RWPE2 (cell line): ENCODE data around the gene MMP17.

Source experiments
- ATAC-seq: fragments of 200-7000 bp; cut with Tn5 transposase; 3 replicates; pipeline ENCODE4 v1.9.1; 2021; ENCODE audit warnings: low read depth
- DNase-seq: peaks from one replicate; pipeline ENCODE4 v3.0.0-alpha.2; 2020; ENCODE audit warnings: low spot score
- H3K27ac ChIP-seq: fragments of 450-650 bp; 2 replicates; pipeline ENCODE4 v1.5.1; 2017; ENCODE audit warnings: mild to moderate bottlenecking; ENCODE audit not compliant: poor library complexity, severe bottlenecking
- H3K27me3 ChIP-seq: fragments of 250-450 bp; sonication (Bioruptor Pico); 2 replicates; pipeline ENCODE4 v1.5.1; 2021; ENCODE audit warnings: mild to moderate bottlenecking, moderate library complexity; ENCODE audit not compliant: insufficient read depth, poor library complexity, severe bottlenecking
- H3K36me3 ChIP-seq: fragments of 250-450 bp; sonication (Bioruptor Pico); 2 replicates; pipeline ENCODE4 v1.5.1; 2020; ENCODE audit warnings: low read depth, mild to moderate bottlenecking, moderate library complexity
- H3K4me1 ChIP-seq: fragments of 250-450 bp; sonication (Bioruptor Pico); 2 replicates; pipeline ENCODE4 v1.5.1; 2021; ENCODE audit warnings: mild to moderate bottlenecking, moderate library complexity; ENCODE audit not compliant: insufficient read depth, poor library complexity, severe bottlenecking
- H3K4me3 ChIP-seq: fragments of 250-450 bp; sonication (Bioruptor Pico); 2 replicates; pipeline ENCODE4 v1.5.1; 2021; ENCODE audit warnings: mild to moderate bottlenecking, moderate library complexity; ENCODE audit not compliant: severe bottlenecking
- H3K9me3 ChIP-seq: fragments of 250-450 bp; sonication (Bioruptor Pico); 2 replicates; pipeline ENCODE4 v1.5.1; 2021; ENCODE audit warnings: mild to moderate bottlenecking, moderate library complexity; ENCODE audit not compliant: severe bottlenecking
- TF ChIP-seq, protein P1 (sequence below): fragments of 450-650 bp; IDR thresholded peaks from one replicate; pipeline ENCODE4 v1.5.1; 2017; ENCODE audit warnings: mild to moderate bottlenecking, moderate library complexity; ENCODE audit not compliant: poor library complexity, severe bottlenecking

Gene MMP17

DNA sequence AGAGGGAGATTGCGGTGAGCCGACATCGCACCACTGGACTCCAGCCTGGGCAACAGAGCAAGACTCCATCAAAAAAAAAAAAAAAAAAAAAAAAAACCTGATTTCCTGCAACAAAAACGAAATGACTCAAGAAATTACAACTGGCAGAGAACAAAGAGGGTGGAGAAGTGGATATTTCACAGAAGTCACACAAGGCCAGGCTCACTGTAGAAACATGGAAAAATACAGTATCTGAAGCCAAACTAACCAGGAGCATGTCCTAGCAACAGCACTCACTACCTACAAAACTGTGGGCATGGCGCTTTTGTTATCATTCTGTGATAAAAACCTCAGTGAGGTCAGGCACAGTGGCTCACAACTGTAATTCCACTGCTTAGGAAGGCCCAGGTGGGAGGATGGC lies 11.7 kb upstream of the MMP17 start:
- H3K27me3 ChIP-seq = no peaks in the 10 kb centered on the region
- no peaks in the 10 kb centered on the region for H3K36me3 ChIP-seq
- TF ChIP-seq, protein P1, sequence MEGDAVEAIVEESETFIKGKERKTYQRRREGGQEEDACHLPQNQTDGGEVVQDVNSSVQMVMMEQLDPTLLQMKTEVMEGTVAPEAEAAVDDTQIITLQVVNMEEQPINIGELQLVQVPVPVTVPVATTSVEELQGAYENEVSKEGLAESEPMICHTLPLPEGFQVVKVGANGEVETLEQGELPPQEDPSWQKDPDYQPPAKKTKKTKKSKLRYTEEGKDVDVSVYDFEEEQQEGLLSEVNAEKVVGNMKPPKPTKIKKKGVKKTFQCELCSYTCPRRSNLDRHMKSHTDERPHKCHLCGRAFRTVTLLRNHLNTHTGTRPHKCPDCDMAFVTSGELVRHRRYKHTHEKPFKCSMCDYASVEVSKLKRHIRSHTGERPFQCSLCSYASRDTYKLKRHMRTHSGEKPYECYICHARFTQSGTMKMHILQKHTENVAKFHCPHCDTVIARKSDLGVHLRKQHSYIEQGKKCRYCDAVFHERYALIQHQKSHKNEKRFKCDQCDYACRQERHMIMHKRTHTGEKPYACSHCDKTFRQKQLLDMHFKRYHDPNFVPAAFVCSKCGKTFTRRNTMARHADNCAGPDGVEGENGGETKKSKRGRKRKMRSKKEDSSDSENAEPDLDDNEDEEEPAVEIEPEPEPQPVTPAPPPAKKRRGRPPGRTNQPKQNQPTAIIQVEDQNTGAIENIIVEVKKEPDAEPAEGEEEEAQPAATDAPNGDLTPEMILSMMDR = no peak
- no peak for ATAC-seq
- no peak overlapping the region for H3K4me3 ChIP-seq
- H3K4me1 ChIP-seq = no peaks in the 10 kb centered on the region
- H3K9me3 ChIP-seq = no peaks in the 10 kb centered on the region
- no peak overlapping the region for H3K27ac ChIP-seq
- DNase-seq = no peak

DNA sequence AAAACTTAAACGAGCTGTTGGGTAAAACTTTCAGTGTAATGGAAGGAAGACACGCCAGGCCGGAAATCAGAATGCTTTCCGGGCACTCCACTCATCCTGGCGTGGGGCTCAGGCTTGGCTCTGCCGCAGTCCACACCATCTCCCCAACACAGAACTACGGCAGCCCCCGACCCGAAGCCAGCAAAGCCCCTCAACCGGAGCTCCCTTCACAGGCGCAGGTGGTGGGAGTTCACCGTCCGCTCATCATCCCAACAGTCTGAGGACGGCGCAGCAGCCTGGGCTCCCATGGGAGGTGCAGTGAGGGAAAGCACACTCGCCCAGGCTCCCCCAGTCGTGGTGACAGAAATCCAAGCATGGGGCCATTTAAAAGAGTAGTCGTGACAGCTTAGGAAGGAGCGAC lies 11.0 kb upstream of the MMP17 start:
- TF ChIP-seq, protein P1 = no peak
- ATAC-seq = no peak
- Histone ChIP-seq H3K4me1 (no peaks in the 10 kb centered on the region), H3K4me3 (no peak overlapping the region), H3K27ac (no peak overlapping the region), H3K36me3 (no peaks in the 10 kb centered on the region), H3K27me3 (no peaks in the 10 kb centered on the region), H3K9me3 (no peaks in the 10 kb centered on the region)
- DNase-seq = no peak

DNA sequence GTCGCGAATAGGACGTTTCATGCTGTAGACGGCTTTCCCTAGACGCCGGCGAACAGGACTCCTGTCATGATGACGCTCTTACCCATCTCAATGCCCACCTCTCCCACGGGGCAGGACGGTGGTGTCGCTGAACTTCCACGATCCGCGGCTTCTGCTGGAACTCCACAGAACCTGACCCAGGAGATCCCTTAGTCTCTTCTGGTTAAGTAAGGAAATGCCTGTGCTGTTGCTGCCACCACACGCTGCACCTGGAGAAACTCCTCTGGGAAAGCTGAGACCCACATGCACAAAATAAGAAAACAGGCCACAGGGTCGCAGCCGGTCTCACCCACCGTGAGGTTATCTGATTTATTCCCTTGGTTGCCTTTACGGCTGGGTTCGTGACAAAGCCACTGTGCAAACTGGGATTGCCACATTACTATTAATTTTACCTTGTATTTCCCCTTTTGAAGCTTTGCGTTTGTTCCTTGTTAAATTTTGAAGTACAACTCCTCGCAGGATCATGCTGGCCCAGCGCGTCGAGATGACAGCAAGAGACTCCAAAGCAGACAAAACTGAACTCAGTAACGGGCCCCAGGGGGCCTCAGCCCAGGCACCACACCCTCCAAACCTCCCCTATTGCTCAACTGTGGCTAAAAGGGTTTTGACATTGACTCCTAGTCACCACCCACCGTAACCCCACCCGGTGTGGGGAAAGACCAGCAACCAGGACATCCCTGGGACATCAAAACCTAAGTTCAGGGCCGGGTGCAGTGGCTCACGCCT lies 9.2 kb upstream of the MMP17 start:
- TF ChIP-seq, protein P1 = no peak
- H3K27ac ChIP-seq = no peak overlapping the region
- H3K36me3 ChIP-seq = no peaks in the 10 kb centered on the region

DNA sequence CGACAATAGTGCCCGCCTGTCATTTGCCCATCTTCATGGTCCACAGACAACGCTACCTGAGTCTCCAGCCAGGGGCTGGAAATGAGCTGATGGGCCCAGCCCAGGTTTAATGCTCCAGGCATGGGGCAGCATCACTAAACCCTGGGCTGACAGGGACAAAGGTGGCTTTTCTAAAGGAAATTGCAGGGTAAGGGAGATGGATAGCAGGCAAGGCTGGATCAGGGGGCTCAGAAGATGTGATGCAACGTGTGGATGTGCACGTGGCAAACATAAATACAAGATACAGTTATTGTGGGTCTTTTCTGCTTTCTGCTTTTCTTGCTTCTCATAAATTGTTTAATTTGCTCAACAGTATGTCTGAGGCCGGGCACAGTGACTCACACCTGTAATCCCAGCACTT lies 3.7 kb upstream of the MMP17 start:
- H3K9me3 ChIP-seq = no peaks in the 10 kb centered on the region
- no peak overlapping the region for H3K4me3 ChIP-seq
- DNase-seq (no peak), ATAC-seq (no peak)
- H3K27me3 ChIP-seq = peaks cover 4% of the 10 kb centered on the region
- TF ChIP-seq, protein P1 = no peak
- H3K27ac ChIP-seq = no peak overlapping the region
- H3K36me3 ChIP-seq = no peaks in the 10 kb centered on the region
- H3K4me1 ChIP-seq = no peaks in the 10 kb centered on the region

More for the DNA sequence above, 9.2 kb upstream of the MMP17 start:
- no peaks in the 10 kb centered on the region for H3K9me3 ChIP-seq
- DNase-seq (no peak), ATAC-seq (no peak)
- no peaks in the 10 kb centered on the region for H3K27me3 ChIP-seq
- no peak overlapping the region for H3K4me3 ChIP-seq
- no peaks in the 10 kb centered on the region for H3K4me1 ChIP-seq
